Measurements from ENCODE around the gene UBTF.

DNA sequence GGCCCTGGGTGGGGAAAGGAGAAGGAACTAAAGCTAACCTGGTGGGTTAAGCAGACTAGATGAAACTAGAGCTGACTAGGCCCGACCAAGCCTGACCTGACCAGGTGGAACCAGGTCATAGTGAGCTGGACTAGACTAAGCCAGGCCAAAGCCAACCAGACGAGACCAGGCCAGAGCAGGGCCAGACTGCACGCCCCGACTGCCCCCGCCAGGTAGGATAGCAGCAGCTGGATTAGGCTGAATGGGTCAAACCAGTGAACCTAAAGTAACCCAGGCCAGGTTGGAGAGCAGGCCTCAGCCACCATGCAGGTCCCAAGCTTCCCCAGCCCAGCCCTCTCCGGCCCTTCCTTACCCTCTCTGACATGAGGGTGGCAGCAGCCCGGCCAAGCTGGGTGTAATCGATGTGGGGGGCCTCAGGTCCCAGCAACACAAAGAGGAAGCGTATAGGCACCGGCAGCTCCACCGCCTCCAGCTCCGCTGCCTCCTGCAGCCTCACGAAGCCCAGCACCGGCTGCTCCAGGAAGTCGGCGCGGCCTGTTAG is 39.4 kb upstream of the UBTF start:
- TF ChIP-seq ZNF274 (IDR thresholded peaks at IDR 0.05; ENCODE audit: low read depth, low read length) (no peak), SUZ12 (IDR thresholded peaks at IDR 0.05; ENCODE audit: extremely low read depth, insufficient read depth, insufficient read length) (no peak), YY1 (IDR thresholded peaks at IDR 0.05; ENCODE audit: insufficient read depth, insufficient read length) (no peak)
